PC-9 (cell line): ENCODE results near the gene TEDC1.

Source experiments
- CTCF ChIP-seq: fragments of 200-600 bp; sonication (generic); conservative IDR thresholded peaks from 2 replicates; pipeline ENCODE4 v1.6.1; 2017; ENCODE audit warnings: mixed run types, antibody characterized with exemption, mild to moderate bottlenecking, moderate library complexity
- EZH2 ChIP-seq: fragments of 200-600 bp; sonication (generic); IDR thresholded peaks from 2 replicates; pipeline ENCODE4 v1.8.0; 2017; ENCODE audit warnings: antibody characterized with exemption, low read depth

GRCh38 chr14:105482486-105483110 is 8.4 kb upstream of the TEDC1 start:
- TF ChIP-seq CTCF (no peak), EZH2 (no peak)
